ENCODE results near the gene CROCC.

DNA sequence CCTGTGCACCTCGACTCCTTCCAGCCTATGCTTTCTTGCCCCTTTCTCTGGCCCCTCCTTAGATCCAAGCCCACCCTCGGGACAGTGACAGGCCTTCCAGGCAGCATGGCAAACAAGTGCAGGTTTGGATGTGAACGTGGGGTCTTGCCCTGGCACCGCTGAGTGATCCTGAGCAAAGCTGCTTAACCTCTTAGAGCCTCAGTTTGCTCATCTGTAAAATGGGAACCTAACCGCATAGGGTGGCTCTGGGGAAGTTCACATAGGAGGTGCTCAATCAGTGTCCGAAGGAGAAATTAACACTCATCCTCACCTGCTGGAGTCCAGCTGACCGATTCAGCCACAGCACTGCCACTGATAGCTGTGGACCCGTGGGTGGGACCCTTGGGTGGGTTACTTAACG lies 51.5 kb downstream of the CROCC start:
- TF ChIP-seq, protein P1, sequence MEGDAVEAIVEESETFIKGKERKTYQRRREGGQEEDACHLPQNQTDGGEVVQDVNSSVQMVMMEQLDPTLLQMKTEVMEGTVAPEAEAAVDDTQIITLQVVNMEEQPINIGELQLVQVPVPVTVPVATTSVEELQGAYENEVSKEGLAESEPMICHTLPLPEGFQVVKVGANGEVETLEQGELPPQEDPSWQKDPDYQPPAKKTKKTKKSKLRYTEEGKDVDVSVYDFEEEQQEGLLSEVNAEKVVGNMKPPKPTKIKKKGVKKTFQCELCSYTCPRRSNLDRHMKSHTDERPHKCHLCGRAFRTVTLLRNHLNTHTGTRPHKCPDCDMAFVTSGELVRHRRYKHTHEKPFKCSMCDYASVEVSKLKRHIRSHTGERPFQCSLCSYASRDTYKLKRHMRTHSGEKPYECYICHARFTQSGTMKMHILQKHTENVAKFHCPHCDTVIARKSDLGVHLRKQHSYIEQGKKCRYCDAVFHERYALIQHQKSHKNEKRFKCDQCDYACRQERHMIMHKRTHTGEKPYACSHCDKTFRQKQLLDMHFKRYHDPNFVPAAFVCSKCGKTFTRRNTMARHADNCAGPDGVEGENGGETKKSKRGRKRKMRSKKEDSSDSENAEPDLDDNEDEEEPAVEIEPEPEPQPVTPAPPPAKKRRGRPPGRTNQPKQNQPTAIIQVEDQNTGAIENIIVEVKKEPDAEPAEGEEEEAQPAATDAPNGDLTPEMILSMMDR (IDR thresholded peaks at IDR 0.05) = no peak
- TF ChIP-seq EP300 (IDR thresholded peaks at IDR 0.05) = no peak

Data from gastroesophageal sphincter (tissue), 3 donors.